Measurements from ENCODE around the gene AOPEP.
"Not testable (repeated sequence)": the region's sequence is repeated elsewhere in the genome, so short reads cannot be mapped to it uniquely, and the experiment has no call there.

AOPEP gene

GRCh38 chr9:94818178-94818541 lies 91.7 kb downstream of the AOPEP start:
- no peak for DNase-seq (ENCODE audit: low read depth in 3 of 3)

GRCh38 chr9:94819161-94819687 lies 92.7 kb downstream of the AOPEP start:
- no peak for DNase-seq (ENCODE audit: low read depth in 3 of 3)

GRCh38 chr9:94821098-94821887 lies 94.8 kb downstream of the AOPEP start:
- no peak for DNase-seq (ENCODE audit: low read depth in 3 of 3)

GRCh38 chr9:94822273-94822672 lies 95.8 kb downstream of the AOPEP start:
- DNase-seq (ENCODE audit: low read depth in 3 of 3): no peak

GRCh38 chr9:94823710-94824109 lies 97.2 kb downstream of the AOPEP start:
- no peak for DNase-seq (ENCODE audit: low read depth in 3 of 3)

- no peak for DNase-seq (ENCODE audit: low read depth in 3 of 3)
These were observed 97.9 kb downstream of the AOPEP start for GRCh38 chr9:94824411-94824810.

GRCh38 chr9:94824913-94825610 lies 98.6 kb downstream of the AOPEP start:
- DNase-seq (ENCODE audit: low read depth in 3 of 3): no peak

- DNase-seq (ENCODE audit: low read depth in 3 of 3): no peak
These were observed 99.1 kb downstream of the AOPEP start for GRCh38 chr9:94825611-94825958.

- no peak for DNase-seq (ENCODE audit: low read depth in 3 of 3)
These were observed 99.5 kb downstream of the AOPEP start for GRCh38 chr9:94826044-94826443.

GRCh38 chr9:94826644-94827410 lies 100.3 kb downstream of the AOPEP start:
- DNase-seq (ENCODE audit: low read depth in 3 of 3): no peak

- no peak for DNase-seq (ENCODE audit: low read depth in 3 of 3)
These were observed 101.2 kb downstream of the AOPEP start for GRCh38 chr9:94827584-94828304.

- no peak for DNase-seq (ENCODE audit: low read depth in 3 of 3)
These were observed 103.0 kb downstream of the AOPEP start for GRCh38 chr9:94829380-94830070.

GRCh38 chr9:94830071-94830604 lies 103.6 kb downstream of the AOPEP start:
- DNase-seq (ENCODE audit: low read depth in 3 of 3): not testable (repeated sequence)

- no peak for DNase-seq (ENCODE audit: low read depth in 3 of 3)
These were observed 107.3 kb downstream of the AOPEP start for GRCh38 chr9:94833802-94834201.

- no peak for DNase-seq (ENCODE audit: low read depth in 3 of 3)
These were observed 110.9 kb downstream of the AOPEP start for GRCh38 chr9:94837404-94837803.

GRCh38 chr9:94839398-94839797 lies 112.9 kb downstream of the AOPEP start:
- DNase-seq (ENCODE audit: low read depth in 3 of 3): no peak

GRCh38 chr9:94840738-94841137 lies 114.2 kb downstream of the AOPEP start:
- DNase-seq (ENCODE audit: low read depth in 3 of 3): no peak

- no peak for DNase-seq (ENCODE audit: low read depth in 3 of 3)
These were observed 116.6 kb downstream of the AOPEP start for GRCh38 chr9:94843134-94843533.

- DNase-seq (ENCODE audit: low read depth in 3 of 3): no peak
These were observed 120.2 kb downstream of the AOPEP start for GRCh38 chr9:94846739-94847138.

GRCh38 chr9:94847486-94847885 lies 121.0 kb downstream of the AOPEP start:
- no peak for DNase-seq (ENCODE audit: low read depth in 3 of 3)

- not testable (repeated sequence) for DNase-seq (ENCODE audit: low read depth in 3 of 3)
These were observed 122.3 kb downstream of the AOPEP start for GRCh38 chr9:94848791-94849190.

Measured in stimulated activated CD4-positive, alpha-beta T cell treated with anti-CD3 and anti-CD28 coated beads, TNF-alpha, amount 100 ng/mL, for 48 hours (primary cell).